Vagina (tissue), 2 donors: Measurements from ENCODE around the gene POU3F3.

Experiments
- POLR2A ChIP-seq, 2 donors: fragments of 450-650 bp; IDR thresholded peaks; one replicate each; pipeline ENCODE4 v1.6.1; 2017; ENCODE audit warnings: antibody characterized with exemption in 2 of 2, mild to moderate bottlenecking in 2 of 2, moderate library complexity in 2 of 2
- POLR2AphosphoS5 ChIP-seq, 2 donors: sonication (generic); formaldehyde crosslinking; IDR thresholded peaks; one replicate each; pipeline ENCODE4 v1.9.0; 2017; ENCODE audit warnings: antibody characterized with exemption in 2 of 2, mild to moderate bottlenecking in 2 of 2, low read depth in 1 of 2; ENCODE audit not compliant: insufficient read depth in 1 of 2
- TF ChIP-seq, protein P1 (sequence below), 3 experiments: fragments of 450-650 bp in 2 of 3; fragments of 200-600 bp in 1 of 3; sonication (generic) in 1 of 3; IDR thresholded peaks; one replicate each; pipeline ENCODE4 v1.5.1; 2017 to 2019; ENCODE audit warnings: antibody characterized with exemption in 3 of 3, mild to moderate bottlenecking in 2 of 3, moderate library complexity in 2 of 3

DNA sequence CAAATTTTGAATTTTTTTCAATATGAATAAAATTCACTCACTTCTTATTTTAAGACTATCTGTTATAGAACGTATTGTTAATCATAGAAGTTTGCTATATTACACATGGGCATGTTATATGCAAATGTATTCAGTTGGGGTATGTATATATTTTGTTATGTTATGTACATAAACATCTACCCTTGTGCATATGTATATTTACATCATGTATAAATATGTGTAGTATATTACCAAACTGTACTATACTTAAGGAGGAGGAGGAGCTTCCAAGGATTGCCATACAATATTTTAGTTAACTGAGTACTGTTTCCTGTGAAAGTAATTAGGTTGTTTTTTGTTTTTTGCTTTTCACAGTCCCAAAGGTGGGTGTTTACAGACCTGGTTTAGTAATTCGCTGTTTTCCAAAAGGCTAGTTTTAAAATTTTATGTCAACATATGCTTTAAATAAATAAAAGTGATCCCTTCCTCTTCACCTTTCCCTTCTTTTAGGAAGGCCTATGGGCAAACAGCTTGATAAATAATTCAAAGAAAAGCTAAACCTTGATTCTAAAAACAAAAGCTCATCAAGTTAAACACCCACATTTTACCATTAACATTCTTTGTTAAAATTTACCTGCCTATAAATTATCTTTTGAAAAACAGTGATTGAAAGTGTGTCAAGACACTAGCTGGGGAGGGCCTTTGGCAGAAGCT is 12.9 kb upstream of the POU3F3 start:
- TF ChIP-seq, protein P1, sequence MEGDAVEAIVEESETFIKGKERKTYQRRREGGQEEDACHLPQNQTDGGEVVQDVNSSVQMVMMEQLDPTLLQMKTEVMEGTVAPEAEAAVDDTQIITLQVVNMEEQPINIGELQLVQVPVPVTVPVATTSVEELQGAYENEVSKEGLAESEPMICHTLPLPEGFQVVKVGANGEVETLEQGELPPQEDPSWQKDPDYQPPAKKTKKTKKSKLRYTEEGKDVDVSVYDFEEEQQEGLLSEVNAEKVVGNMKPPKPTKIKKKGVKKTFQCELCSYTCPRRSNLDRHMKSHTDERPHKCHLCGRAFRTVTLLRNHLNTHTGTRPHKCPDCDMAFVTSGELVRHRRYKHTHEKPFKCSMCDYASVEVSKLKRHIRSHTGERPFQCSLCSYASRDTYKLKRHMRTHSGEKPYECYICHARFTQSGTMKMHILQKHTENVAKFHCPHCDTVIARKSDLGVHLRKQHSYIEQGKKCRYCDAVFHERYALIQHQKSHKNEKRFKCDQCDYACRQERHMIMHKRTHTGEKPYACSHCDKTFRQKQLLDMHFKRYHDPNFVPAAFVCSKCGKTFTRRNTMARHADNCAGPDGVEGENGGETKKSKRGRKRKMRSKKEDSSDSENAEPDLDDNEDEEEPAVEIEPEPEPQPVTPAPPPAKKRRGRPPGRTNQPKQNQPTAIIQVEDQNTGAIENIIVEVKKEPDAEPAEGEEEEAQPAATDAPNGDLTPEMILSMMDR (IDR thresholded peaks at IDR 0.05), result no peak
- no peak for TF ChIP-seq POLR2AphosphoS5 (IDR thresholded peaks at IDR 0.05; ENCODE audit: insufficient read depth in 1 of 2, low read depth in 1 of 2)
- TF ChIP-seq POLR2A (IDR thresholded peaks at IDR 0.05), result no peak
